Breast epithelium (tissue), 3 donors: Measurements from ENCODE around the gene IFI44.

Experiments
- CTCF ChIP-seq, 3 donors: fragments of 450-650 bp; IDR thresholded peaks; one replicate each; pipeline ENCODE4 v1.5.1; 2016 to 2017; ENCODE audit warnings: antibody characterized with exemption in 3 of 3, mild to moderate bottlenecking in 3 of 3, moderate library complexity in 3 of 3
- POLR2A ChIP-seq: fragments of 450-650 bp; IDR thresholded peaks from one replicate; pipeline ENCODE4 v1.6.1; 2016; ENCODE audit warnings: antibody characterized with exemption, mild to moderate bottlenecking, moderate library complexity

- TF ChIP-seq CTCF (IDR thresholded peaks at IDR 0.05) (no peak), POLR2A (no peak)
These were observed 37.7 kb downstream of the IFI44 start for GRCh38 chr1:78687315-78687714.
